Ishikawa (cell line): ENCODE data around the gene TERT.

Experiments used
- CREB1 ChIP-seq: IDR thresholded peaks from 2 replicates; pipeline ENCODE4 v1.6.1; 2012; ENCODE audit warnings: low read depth
- EP300 ChIP-seq: IDR thresholded peaks from 2 replicates; pipeline ENCODE4 v1.6.1; 2012; ENCODE audit warnings: borderline replicate concordance
- FOXM1 ChIP-seq: IDR thresholded peaks from 2 replicates; pipeline ENCODE4 v1.6.1; 2012; ENCODE audit warnings: low read depth, borderline replicate concordance
- MAX ChIP-seq: IDR thresholded peaks from 2 replicates; pipeline ENCODE4 v1.6.1; 2012
- NFIC ChIP-seq: IDR thresholded peaks from 2 replicates; pipeline ENCODE4 v1.6.1; 2012
- RAD21 ChIP-seq: IDR thresholded peaks from 2 replicates; pipeline ENCODE4 v1.6.1; 2012; ENCODE audit warnings: low read depth
- TAF1 ChIP-seq: IDR thresholded peaks from 2 replicates; pipeline ENCODE4 v1.6.1; 2012; ENCODE audit warnings: low read depth, mild to moderate bottlenecking
- TCF12 ChIP-seq: IDR thresholded peaks from 2 replicates; pipeline ENCODE4 v1.6.1; 2012; ENCODE audit warnings: low read depth
- TEAD4 ChIP-seq: IDR thresholded peaks from 2 replicates; pipeline ENCODE4 v1.6.1; 2012
- YY1 ChIP-seq: IDR thresholded peaks from 2 replicates; pipeline ENCODE4 v1.6.1; 2012; ENCODE audit warnings: low read depth
- TF ChIP-seq, protein P1 (sequence below): IDR thresholded peaks from 2 replicates; pipeline ENCODE4 v1.6.1; 2012; ENCODE audit warnings: low read depth, mild to moderate bottlenecking

- TF ChIP-seq FOXM1 (no peak), TAF1 (no peak), MAX (no peak), RAD21 (no peak), EP300 (no peak), TCF12 (no peak), CREB1 (no peak), TEAD4 (no peak), NFIC (no peak), YY1 (no peak)
- TF ChIP-seq, protein P1, sequence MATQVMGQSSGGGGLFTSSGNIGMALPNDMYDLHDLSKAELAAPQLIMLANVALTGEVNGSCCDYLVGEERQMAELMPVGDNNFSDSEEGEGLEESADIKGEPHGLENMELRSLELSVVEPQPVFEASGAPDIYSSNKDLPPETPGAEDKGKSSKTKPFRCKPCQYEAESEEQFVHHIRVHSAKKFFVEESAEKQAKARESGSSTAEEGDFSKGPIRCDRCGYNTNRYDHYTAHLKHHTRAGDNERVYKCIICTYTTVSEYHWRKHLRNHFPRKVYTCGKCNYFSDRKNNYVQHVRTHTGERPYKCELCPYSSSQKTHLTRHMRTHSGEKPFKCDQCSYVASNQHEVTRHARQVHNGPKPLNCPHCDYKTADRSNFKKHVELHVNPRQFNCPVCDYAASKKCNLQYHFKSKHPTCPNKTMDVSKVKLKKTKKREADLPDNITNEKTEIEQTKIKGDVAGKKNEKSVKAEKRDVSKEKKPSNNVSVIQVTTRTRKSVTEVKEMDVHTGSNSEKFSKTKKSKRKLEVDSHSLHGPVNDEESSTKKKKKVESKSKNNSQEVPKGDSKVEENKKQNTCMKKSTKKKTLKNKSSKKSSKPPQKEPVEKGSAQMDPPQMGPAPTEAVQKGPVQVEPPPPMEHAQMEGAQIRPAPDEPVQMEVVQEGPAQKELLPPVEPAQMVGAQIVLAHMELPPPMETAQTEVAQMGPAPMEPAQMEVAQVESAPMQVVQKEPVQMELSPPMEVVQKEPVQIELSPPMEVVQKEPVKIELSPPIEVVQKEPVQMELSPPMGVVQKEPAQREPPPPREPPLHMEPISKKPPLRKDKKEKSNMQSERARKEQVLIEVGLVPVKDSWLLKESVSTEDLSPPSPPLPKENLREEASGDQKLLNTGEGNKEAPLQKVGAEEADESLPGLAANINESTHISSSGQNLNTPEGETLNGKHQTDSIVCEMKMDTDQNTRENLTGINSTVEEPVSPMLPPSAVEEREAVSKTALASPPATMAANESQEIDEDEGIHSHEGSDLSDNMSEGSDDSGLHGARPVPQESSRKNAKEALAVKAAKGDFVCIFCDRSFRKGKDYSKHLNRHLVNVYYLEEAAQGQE, result no peak
Observed at GRCh38 chr5:1243487-1244130, 51.3 kb downstream of the TERT start.
